AG09309 (cell line): ENCODE measurements around the gene SLC35A3.
"Not testable (repeated sequence)": the region's sequence is repeated elsewhere in the genome, so short reads cannot be mapped to it uniquely, and the experiment has no call there.

ENCODE experiments used
- DNase-seq: peaks from one replicate; pipeline ENCODE4 v3.0.0-alpha.2; 2010; ENCODE audit warnings: low read depth
- H3K4me3 ChIP-seq: 2 replicates; pipeline ENCODE4 v1.5.1; 2011; ENCODE audit warnings: mild to moderate bottlenecking, low read depth, low read length, moderate library complexity; ENCODE audit not compliant: control insufficient read depth
- TF ChIP-seq, protein P1 (sequence below): IDR thresholded peaks from 2 replicates; pipeline ENCODE4 v1.5.1; 2011; ENCODE audit warnings: mild to moderate bottlenecking, low read depth, low read length, inconsistent platforms; ENCODE audit not compliant: insufficient read depth, control insufficient read depth; ENCODE audit errors: missing control alignments

The SLC35A3 gene

DNA sequence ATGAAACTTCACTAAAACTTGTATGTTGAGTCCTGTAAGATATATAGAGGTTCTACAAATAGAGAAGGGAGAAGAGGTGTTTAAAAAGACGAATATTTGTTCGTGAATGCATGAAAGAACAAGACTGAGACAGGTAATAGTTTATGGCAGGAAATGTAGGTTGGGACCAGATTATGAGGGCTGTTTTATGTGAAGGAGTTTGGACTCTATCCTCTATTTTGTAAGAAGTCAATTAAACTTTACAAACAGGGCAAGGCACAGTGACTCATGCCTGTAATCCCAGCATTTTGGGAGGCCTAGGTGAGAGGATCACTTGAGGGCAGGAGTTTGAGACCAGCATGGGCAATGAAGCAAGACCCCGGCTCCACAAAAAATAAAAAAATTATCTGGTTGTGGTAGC lies 5.7 kb downstream of the SLC35A3 start:
- DNase-seq = no peak
- no peak overlapping the region for H3K4me3 ChIP-seq
- TF ChIP-seq, protein P1, sequence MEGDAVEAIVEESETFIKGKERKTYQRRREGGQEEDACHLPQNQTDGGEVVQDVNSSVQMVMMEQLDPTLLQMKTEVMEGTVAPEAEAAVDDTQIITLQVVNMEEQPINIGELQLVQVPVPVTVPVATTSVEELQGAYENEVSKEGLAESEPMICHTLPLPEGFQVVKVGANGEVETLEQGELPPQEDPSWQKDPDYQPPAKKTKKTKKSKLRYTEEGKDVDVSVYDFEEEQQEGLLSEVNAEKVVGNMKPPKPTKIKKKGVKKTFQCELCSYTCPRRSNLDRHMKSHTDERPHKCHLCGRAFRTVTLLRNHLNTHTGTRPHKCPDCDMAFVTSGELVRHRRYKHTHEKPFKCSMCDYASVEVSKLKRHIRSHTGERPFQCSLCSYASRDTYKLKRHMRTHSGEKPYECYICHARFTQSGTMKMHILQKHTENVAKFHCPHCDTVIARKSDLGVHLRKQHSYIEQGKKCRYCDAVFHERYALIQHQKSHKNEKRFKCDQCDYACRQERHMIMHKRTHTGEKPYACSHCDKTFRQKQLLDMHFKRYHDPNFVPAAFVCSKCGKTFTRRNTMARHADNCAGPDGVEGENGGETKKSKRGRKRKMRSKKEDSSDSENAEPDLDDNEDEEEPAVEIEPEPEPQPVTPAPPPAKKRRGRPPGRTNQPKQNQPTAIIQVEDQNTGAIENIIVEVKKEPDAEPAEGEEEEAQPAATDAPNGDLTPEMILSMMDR = no peak

GRCh38 chr1:99977326-99977725 lies 7.5 kb downstream of the SLC35A3 start:
- H3K4me3 ChIP-seq, DNase-seq: not testable (repeated sequence)

- no peak overlapping the region for H3K4me3 ChIP-seq
- no peak for DNase-seq
- TF ChIP-seq, protein P1 = no peak
Observed at GRCh38 chr1:99978218-99978617, 8.4 kb downstream of the SLC35A3 start.

DNA sequence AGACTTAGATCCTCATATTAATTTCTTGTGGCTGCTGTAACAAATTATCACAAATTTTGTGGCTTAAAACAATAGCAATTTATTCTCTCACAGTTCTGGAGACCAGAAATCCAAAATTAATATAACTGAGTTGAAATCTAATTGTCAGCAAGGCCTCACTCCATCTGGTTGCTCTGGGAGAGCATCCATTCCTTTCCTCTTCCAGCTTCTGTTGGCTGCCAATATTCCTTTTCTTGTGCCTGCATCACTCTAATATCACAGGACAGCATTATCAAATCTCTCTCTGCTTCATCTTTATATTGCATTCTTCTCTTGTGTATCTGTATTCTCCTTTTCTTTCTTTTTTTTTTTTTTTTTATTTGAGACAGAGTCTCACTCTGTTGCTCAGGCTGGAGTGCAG lies 9.3 kb downstream of the SLC35A3 start:
- H3K4me3 ChIP-seq = no peak overlapping the region
- TF ChIP-seq, protein P1 = no peak
- no peak for DNase-seq

- no peak overlapping the region for H3K4me3 ChIP-seq
- TF ChIP-seq, protein P1 = no peak
- DNase-seq = no peak
Observed at GRCh38 chr1:99980928-99981327, 11.1 kb downstream of the SLC35A3 start.

- DNase-seq = no peak
- TF ChIP-seq, protein P1 = no peak
Observed at GRCh38 chr1:99986656-99987225, 16.9 kb downstream of the SLC35A3 start.

DNA sequence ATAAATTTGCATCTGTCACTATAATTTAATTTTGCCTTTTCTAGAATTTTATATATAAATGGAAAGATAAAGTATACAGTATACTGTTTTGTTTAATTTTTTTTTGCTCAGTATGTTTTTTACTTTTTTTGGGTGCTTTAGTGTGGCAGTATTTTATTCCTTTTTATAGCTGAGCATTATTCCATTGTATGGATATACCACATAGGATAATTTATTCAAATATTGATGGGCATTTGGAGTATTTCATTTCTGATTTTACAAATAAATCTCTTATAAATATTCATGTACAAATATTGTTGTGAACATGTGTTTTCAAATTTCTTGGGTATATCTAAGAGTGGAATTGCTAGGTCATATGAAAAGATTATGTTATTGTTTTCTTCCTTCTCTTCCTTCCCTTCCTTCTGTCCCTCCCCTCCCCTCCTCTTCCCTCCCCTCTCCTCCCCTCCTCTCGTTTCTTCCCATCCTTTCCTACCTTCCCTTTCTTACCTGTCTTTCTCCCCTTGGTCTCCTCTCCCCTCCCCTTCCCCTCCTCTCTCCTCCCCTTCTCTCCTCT lies 18.5 kb downstream of the SLC35A3 start:
- H3K4me3 ChIP-seq = no peak overlapping the region
- DNase-seq = no peak
- TF ChIP-seq, protein P1 = no peak

More at GRCh38 chr1:99986656-99987225, 16.9 kb downstream of the SLC35A3 start:
- no peak overlapping the region for H3K4me3 ChIP-seq
